Hepatocyte (in vitro differentiated cells): ENCODE results near the gene EHD1. TPM values are rescaled to one million over a fixed set of nuclear protein-coding genes. Genes with fewer than 3 reads are reported as not detected.

ENCODE experiments used
- DNase-seq: peaks from one replicate; pipeline ENCODE4 v3.0.0-alpha.2; 2016; ENCODE audit warnings: low spot score
- H2AFZ ChIP-seq: fragments of 200-600 bp; sonication (generic); 2 replicates; pipeline ENCODE4 v1.6.0; 2016; ENCODE audit warnings: antibody characterized with exemption, mild to moderate bottlenecking
- H3K27ac ChIP-seq: fragments of 200-600 bp; sonication (generic); 2 replicates; pipeline ENCODE4 v1.5.1; 2016; ENCODE audit warnings: mild to moderate bottlenecking
- H3K27me3 ChIP-seq: fragments of 200-600 bp; sonication (generic); 2 replicates; pipeline ENCODE4 v1.6.1; 2016
- H3K36me3 ChIP-seq: fragments of 200-600 bp; sonication (generic); replicated peaks from 2 replicates; pipeline ENCODE4 v1.5.1; 2016; ENCODE audit warnings: low read depth; ENCODE audit not compliant: insufficient read depth
- H3K4me1 ChIP-seq: fragments of 200-600 bp; sonication (generic); 2 replicates; pipeline ENCODE4 v1.5.1; 2016; ENCODE audit warnings: mild to moderate bottlenecking, moderate library complexity; ENCODE audit not compliant: insufficient read depth
- H3K4me2 ChIP-seq: fragments of 200-600 bp; sonication (generic); 2 replicates; pipeline ENCODE4 v1.6.0; 2016
- H3K4me3 ChIP-seq: fragments of 200-600 bp; sonication (generic); 2 replicates; pipeline ENCODE4 v1.5.1; 2016; ENCODE audit warnings: mild to moderate bottlenecking
- H3K79me2 ChIP-seq: fragments of 200-600 bp; sonication (generic); 2 replicates; pipeline ENCODE4 v1.6.0; 2017; ENCODE audit warnings: mild to moderate bottlenecking
- H3K9me2 ChIP-seq: fragments of 200-600 bp; sonication (generic); replicated peaks from 2 replicates; pipeline ENCODE4 v1.6.0; 2017; ENCODE audit warnings: mild to moderate bottlenecking; ENCODE audit not compliant: insufficient read depth
- H3K9me3 ChIP-seq: fragments of 200-600 bp; sonication (generic); 2 replicates; pipeline ENCODE4 v1.5.1; 2016; ENCODE audit warnings: low read depth, mild to moderate bottlenecking
- H4K20me1 ChIP-seq: fragments of 200-600 bp; sonication (generic); 2 replicates; pipeline ENCODE4 v1.6.0; 2016; ENCODE audit warnings: mild to moderate bottlenecking; ENCODE audit not compliant: insufficient read depth, poor library complexity, severe bottlenecking
- CTCF ChIP-seq: fragments of 200-600 bp; sonication (generic); IDR thresholded peaks from 2 replicates; pipeline ENCODE4 v1.5.1; 2016; ENCODE audit warnings: antibody characterized with exemption, mild to moderate bottlenecking; ENCODE audit not compliant: poor library complexity
- EZH2 ChIP-seq: fragments of 200-600 bp; sonication (generic); IDR thresholded peaks from 2 replicates; pipeline ENCODE4 v1.6.1; 2016; ENCODE audit warnings: antibody characterized with exemption, mild to moderate bottlenecking, borderline replicate concordance
- EZH2phosphoT487 ChIP-seq: fragments of 200-600 bp; sonication (generic); IDR thresholded peaks from one replicate; pipeline ENCODE4 v1.6.1; 2018; ENCODE audit warnings: antibody characterized with exemption, mild to moderate bottlenecking, low read depth, moderate library complexity; ENCODE audit not compliant: unreplicated experiment, severe bottlenecking
- WGBS: methylation state at CpG from one replicate; pipeline ENCODE4 v1.1.6; 2016; ENCODE audit warnings: low lambda C conversion rate; ENCODE audit errors: missing lambda C conversion rate; 5-methylcytosine and 5-hydroxymethylcytosine counted together
- polyA plus RNA-seq: library from polyadenylated mRNA; unstranded; fragments of >200 nt; fragmentation: Nextera tagmentation; extraction: Ambion mirVana; gene quantifications from 2 replicates; pipeline ENCODE4 v1.2.1, GENCODE V29; 2016
- total RNA-seq: library from RNA; depleted of rRNA; stranded (reverse); fragments of >200 nt; gene quantifications from 2 replicates; pipeline ENCODE4 v1.2.3, GENCODE V29; 2014

Gene EHD1
- total and polyA plus RNA-seq, 2 experiments from 2014 or later: 52.4 to 69.5 TPM

GRCh38 chr11:64854157-64854533 is 24.3 kb downstream of the EHD1 start:
- Histone ChIP-seq H3K27ac (peak overlapping the region; percentile 93), H3K79me2 (peaks cover 24% of the 10 kb centered on the region)
- TF ChIP-seq CTCF (no peak), EZH2 (no peak), EZH2phosphoT487 (no peak)

GRCh38 chr11:64853709-64854108 is 24.7 kb downstream of the EHD1 start:
- H3K4me2 ChIP-seq: no peak overlapping the region
- H3K36me3 ChIP-seq: no peaks in the 10 kb centered on the region
- H3K27me3 ChIP-seq: no peaks in the 10 kb centered on the region
- H3K27ac ChIP-seq: no peak overlapping the region
- TF ChIP-seq CTCF (no peak), EZH2phosphoT487 (no peak)
- H3K9me2 ChIP-seq: no peaks in the 10 kb centered on the region
- no peak overlapping the region for H3K4me3 ChIP-seq
- no peaks in the 10 kb centered on the region for H4K20me1 ChIP-seq
- H3K79me2 ChIP-seq: peaks cover 20% of the 10 kb centered on the region
- DNase-seq: no peak
- peaks cover 32% of the 10 kb centered on the region for H3K4me1 ChIP-seq
- H3K9me3 ChIP-seq: no peaks in the 10 kb centered on the region
- WGBS: 87% methylated on average over 20 of the region's 27 CpGs
- H2AFZ ChIP-seq: no peak overlapping the region

More at GRCh38 chr11:64854157-64854533, 24.3 kb downstream of the EHD1 start:
- Histone ChIP-seq H3K9me2 (no peaks in the 10 kb centered on the region), H3K4me3 (no peak overlapping the region), H4K20me1 (no peaks in the 10 kb centered on the region), H3K4me2 (no peak overlapping the region), H2AFZ (no peak overlapping the region), H3K9me3 (no peaks in the 10 kb centered on the region), H3K4me1 (peaks cover 30% of the 10 kb centered on the region), H3K27me3 (no peaks in the 10 kb centered on the region), H3K36me3 (no peaks in the 10 kb centered on the region)
- 97% methylated on average over 25 of the region's 25 CpGs for WGBS
- no peak for DNase-seq

- Histone ChIP-seq H3K4me2 (no peak overlapping the region), H3K4me1 (peaks cover 34% of the 10 kb centered on the region), H3K27me3 (no peaks in the 10 kb centered on the region), H2AFZ (no peak overlapping the region), H3K79me2 (peaks cover 15% of the 10 kb centered on the region), H3K4me3 (no peak overlapping the region), H3K36me3 (no peaks in the 10 kb centered on the region), H3K9me3 (no peaks in the 10 kb centered on the region), H3K27ac (peak overlapping the region; percentile 58), H4K20me1 (no peaks in the 10 kb centered on the region), H3K9me2 (no peaks in the 10 kb centered on the region)
- no peak for DNase-seq
- TF ChIP-seq EZH2phosphoT487 (no peak), CTCF (no peak), EZH2 (no peak)
- WGBS: 89% methylated on average over 24 of the region's 24 CpGs
These were observed 25.5 kb downstream of the EHD1 start for GRCh38 chr11:64852804-64853509.
